HG02938 (cell line): Measurements from ENCODE around the gene CEP350.
"Not testable (repeated sequence)": the region's sequence is repeated elsewhere in the genome, so short reads cannot be mapped to it uniquely, and the experiment has no call there.

Source experiments
- ATAC-seq: cut with Tn5 transposase; IDR thresholded peaks from one replicate; pipeline ENCODE4 v1.9.1; 2021; ENCODE audit warnings: mild to moderate bottlenecking, moderate library complexity; ENCODE audit not compliant: unreplicated experiment

The CEP350 gene

DNA sequence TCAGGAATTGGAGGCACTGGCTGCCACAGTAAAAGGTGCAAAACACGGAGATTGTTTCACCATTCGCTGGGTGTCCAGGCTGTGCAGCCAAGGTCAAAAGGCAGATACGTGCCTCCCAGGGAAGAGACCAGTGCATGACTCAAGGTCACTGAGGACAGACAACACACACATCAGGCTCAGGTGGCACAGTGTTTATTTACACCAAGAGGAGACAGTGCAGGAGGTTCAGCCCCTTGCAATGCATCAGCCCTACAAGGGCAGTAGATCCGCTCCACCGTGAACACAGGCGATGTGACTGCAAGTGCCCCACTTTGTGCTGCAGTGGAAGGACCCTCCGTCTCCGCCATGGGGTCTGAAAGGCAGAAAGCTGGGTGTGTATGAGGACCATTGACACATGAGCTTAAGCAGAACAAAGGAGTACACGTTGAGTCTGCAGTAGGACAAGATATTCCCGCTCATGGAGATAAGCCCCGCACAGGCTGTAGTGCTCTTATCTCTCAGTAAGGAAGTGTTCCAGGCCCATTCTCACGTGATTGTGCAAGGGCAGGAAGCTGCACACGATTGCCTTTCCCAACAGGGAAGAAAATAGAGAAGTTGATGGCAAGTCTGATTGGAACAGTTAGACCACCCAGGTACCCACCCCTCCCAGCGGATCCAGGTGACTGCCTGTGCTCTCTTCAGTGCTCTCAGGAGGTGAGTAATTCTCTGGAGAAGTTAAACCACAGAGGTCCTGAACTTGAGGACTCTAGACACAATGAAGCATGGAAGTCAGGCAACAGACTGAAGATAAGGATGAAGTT is 162.6 kb downstream of the CEP350 start:
- ATAC-seq = no peak

DNA sequence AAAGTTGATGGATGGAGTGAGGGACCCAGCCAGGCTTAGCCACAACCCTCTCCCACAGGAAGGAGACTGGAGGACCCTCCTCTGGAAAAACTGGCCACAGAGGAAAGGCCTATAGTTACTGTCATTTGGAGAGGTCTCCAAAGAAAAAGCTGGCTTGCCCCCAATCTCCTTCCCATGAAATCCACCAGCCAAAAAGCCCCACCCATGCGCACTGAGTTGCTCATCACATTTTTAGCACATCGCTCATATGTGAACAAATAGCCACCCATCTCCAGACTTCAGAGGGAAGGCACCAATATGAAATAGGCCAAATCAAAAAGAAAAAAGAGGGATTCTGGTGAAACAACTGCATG is 163.1 kb downstream of the CEP350 start:
- ATAC-seq = no peak

- no peak for ATAC-seq
Measured at GRCh38 chr1:180119837-180120236, 165.2 kb downstream of the CEP350 start.

DNA sequence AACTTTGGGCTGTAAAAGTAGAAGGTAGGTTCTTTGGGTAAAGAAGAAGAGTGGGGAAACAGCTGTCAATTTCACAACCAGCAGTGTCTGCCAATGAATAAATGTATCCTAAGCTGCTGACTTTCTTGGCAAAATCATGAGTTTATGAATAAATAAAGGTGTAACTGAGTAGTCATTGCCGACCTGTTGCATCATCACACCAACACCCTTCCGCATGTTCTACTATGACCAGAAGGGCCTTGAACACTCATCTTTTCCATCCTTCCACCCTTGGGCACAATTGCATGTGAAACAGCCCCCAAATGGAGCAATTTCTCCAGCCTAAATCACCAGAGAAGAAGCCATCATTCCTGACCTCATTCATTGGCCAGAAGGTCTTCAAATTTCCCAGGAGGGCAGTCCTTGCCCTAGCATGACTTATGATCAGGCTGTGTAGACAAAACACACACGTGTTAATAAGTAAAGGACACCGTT is 168.9 kb downstream of the CEP350 start:
- no peak for ATAC-seq

DNA sequence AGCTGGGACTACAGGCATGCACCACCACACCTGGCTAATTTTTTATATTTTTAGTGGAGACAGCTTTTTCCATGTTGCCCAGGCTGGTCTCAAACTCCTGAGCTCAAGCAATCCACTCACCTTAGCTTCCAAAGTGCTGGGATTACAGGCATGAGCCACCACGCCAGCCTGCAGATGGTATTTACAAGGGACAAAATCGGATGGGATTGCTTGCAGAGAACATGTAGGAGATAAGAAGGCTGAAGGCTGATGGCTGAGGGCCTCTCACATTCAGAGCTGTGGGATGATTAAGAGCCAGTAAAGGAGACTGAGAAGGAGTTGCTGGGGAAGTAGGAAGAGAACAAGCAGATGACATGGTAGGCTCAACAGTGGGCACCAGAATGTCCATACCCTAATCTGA is 176.0 kb downstream of the CEP350 start:
- ATAC-seq = no peak

GRCh38 chr1:180131510-180131909 is 176.9 kb downstream of the CEP350 start:
- ATAC-seq = no peak

DNA sequence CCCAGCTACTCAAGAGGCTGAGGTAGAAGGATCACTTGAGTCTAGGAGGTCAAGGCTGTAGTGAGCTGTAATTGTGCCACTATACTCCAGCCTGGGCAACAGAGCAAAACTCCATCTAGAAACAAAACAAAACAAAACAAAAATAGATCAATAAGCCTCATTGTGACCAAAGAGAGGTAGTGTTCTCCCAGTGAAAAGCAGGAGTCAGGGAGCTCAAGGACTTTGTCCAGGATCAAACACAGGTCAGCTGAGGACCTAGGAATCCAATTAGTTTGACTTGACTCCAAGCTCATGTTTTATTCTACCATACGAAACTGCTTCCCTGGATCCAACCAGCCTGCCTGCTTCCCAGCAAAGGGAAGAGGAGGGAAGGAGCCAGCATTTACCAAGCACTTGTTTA is 178.6 kb downstream of the CEP350 start:
- ATAC-seq = no peak

GRCh38 chr1:180133688-180134087 is 179.1 kb downstream of the CEP350 start:
- ATAC-seq = not testable (repeated sequence)

DNA sequence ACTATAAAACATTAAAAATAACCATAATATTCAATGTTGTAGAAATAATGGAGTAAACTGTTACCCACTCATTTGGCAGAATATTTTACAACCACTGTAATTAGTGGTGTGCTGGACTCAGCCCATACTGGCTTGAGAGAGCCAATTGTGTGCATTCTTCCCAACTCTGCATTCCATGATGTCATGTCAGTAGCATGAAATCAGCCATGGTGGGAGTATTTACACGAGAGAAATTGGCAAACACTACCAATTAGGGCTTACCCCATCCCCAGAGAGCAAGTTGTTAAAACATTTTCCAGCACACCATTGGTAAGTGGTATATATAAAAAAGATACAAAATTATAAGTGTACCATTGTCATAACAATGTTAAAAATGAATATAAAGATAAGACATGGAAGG is 180.9 kb downstream of the CEP350 start:
- no peak for ATAC-seq

- ATAC-seq = no peak
Measured at GRCh38 chr1:180136331-180136967, 181.8 kb downstream of the CEP350 start.

- ATAC-seq = no peak
Measured at GRCh38 chr1:180136968-180137356, 182.4 kb downstream of the CEP350 start.

DNA sequence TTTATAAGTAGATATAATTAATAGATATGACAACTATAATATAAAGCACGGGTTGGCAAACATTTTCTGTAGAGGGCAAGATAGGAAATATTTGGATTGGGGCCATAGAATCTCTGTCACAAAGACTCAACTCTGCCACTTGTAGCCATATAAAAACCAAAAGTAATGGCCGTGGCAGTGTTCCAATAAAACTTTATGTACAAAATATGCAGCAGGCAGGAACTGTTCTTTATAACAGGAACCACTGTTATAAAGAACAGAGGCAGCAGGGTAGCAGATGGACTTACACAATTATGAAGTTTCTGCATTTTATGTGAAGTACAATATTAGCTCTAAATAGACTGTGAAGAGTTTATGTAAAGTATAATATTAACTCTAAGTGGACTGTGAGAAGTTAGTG is 183.2 kb downstream of the CEP350 start:
- no peak for ATAC-seq

GRCh38 chr1:180141381-180141934 is 186.8 kb downstream of the CEP350 start:
- ATAC-seq = no peak

- no peak for ATAC-seq
Measured at GRCh38 chr1:180143359-180143758, 188.7 kb downstream of the CEP350 start.

DNA sequence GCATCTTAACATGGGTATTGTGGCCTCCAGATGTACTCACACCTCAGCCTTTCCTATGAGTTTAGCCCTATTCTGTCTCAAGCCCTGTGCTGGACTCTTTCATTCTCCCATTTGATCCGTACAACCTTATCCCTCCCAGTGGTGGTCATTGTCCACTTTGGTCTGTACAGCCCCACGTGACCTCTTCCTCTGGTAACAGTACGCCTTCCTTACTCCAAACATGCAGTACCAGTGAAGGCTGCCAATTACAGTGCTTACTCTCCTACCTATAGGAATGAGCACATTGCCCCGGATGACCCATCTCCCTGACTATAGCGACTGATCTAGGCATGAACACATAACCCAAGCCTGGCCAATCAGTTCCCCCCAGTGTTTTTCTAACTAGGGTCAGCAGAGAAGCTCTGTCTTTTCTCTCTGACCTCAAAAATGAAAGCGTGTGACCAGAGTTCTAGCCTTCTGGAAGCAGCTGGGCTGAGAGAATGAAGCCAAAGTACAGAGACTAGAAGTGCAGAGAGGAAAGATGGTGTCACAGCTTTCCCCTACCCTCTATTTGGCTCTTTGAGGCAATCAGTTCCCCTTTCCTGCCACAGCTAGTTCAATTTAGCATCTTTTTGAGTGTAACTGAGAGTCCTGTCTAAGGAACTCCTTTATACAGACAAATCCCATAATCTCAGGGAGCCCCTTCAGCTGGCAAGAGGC is 190.2 kb downstream of the CEP350 start:
- ATAC-seq = no peak

DNA sequence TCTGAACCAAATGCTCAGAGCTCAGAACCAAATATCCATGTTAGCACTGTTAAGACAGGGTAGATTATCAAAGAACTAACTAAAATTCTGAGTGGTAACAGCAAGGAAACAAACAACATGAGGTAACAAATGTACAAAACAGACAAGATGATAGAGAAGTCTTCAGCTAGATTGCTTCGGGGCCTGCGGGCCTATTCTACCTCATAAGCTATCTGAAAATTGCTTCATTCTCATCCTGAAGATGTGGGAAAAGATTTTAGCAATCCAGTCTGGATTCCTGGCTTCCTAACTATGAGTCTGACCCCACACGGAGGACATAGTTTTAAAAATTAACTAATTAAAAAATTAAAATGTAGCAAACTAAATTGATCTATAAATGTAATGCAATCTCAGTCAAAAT is 190.8 kb downstream of the CEP350 start:
- no peak for ATAC-seq

- ATAC-seq = no peak
Measured at GRCh38 chr1:180150982-180151381, 196.4 kb downstream of the CEP350 start.

DNA sequence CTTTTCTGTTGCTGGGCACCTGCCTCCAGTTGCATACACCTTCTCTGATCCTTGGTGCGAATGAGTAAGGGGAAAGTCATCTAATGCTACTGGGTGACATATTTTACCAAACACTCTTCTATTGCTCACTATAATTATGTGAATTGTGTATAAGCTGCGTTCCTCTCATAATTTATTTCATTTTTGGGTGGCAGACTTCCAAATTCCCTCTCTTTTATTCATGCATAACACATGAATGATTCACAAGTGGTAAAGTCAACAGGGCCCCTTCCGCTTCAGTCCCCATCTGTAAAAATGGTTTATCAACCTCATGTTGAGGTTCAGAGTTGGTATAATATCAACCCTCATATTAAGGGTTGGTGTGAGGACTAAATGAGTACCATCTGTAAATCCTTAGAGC is 196.9 kb downstream of the CEP350 start:
- ATAC-seq = no peak

GRCh38 chr1:180152588-180152987 is 198.0 kb downstream of the CEP350 start:
- ATAC-seq = no peak

DNA sequence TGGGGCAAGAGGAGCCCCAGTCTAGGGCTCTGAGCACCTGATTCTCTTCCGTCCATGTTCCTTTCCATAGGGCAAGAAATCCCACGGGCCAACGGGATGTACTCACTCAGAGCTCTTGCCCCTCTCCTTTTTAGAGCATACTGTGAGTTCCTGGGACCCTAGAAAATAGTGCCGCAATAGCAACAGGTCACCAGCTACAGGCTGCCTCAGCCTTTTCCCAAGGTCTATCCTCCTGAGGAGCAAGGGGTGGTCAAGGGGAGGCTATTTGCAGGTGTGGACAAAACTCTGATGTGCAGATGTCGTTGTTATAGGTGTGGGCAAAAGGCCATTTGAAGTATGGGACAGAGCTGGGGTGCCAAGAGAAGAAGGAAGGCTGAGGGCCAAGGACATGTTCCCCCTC is 198.4 kb downstream of the CEP350 start:
- no peak for ATAC-seq

DNA sequence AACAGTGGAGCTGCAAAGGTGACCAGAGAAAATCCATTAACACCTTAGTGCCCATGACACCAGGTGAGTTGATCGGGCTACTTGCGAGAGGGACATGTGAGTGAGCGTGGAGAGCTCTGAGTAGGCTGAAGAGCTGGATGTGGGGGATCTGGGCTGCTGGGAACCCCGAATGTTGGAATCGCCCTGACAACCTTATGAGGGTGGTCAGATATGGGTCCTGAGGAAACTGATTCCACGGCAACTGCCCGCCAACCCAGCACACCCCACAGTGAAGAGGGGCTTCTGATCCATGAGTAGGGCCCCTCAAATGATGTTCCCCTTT is 199.4 kb downstream of the CEP350 start:
- no peak for ATAC-seq
